Smooth muscle cell (in vitro differentiated cells): ENCODE measurements around the gene CLTA. TPM values are rescaled to one million over a fixed set of nuclear protein-coding genes. Genes with fewer than 3 reads are reported as not detected.
"Not testable (repeated sequence)": the region's sequence is repeated elsewhere in the genome, so short reads cannot be mapped to it uniquely, and the experiment has no call there.

Experiments
- DNase-seq: peaks from one replicate; lab custom pipeline; 2025; ENCODE audit not compliant: unreplicated experiment; lab: John Stamatoyannopoulos, UW
- H2AFZ ChIP-seq: fragments of 200-600 bp; sonication (generic); 2 replicates; pipeline ENCODE4 v1.6.0; 2016; ENCODE audit warnings: antibody characterized with exemption, low read depth, mild to moderate bottlenecking
- H3F3A ChIP-seq: fragments of 200-600 bp; sonication (generic); 2 replicates; pipeline ENCODE4 v1.6.0; 2017; ENCODE audit warnings: antibody characterized with exemption, low read depth
- H3K27ac ChIP-seq: fragments of 200-600 bp; sonication (generic); 2 replicates; pipeline ENCODE4 v1.5.1; 2016; ENCODE audit warnings: low read depth, mild to moderate bottlenecking
- H3K27me3 ChIP-seq: fragments of 200-600 bp; sonication (generic); 2 replicates; pipeline ENCODE4 v1.6.1; 2016; ENCODE audit warnings: low read depth, mild to moderate bottlenecking
- H3K36me3 ChIP-seq: fragments of 200-600 bp; sonication (generic); 2 replicates; pipeline ENCODE4 v1.5.1; 2016; ENCODE audit warnings: low read depth
- H3K4me1 ChIP-seq: fragments of 200-600 bp; sonication (generic); 2 replicates; pipeline ENCODE4 v1.5.1; 2016; ENCODE audit warnings: low read depth
- H3K4me2 ChIP-seq: fragments of 200-600 bp; sonication (generic); 2 replicates; pipeline ENCODE4 v1.6.0; 2016; ENCODE audit warnings: mild to moderate bottlenecking
- H3K4me3 ChIP-seq: fragments of 200-600 bp; sonication (generic); 2 replicates; pipeline ENCODE4 v1.5.1; 2016; ENCODE audit warnings: mild to moderate bottlenecking
- H3K79me2 ChIP-seq: fragments of 200-600 bp; sonication (generic); 2 replicates; pipeline ENCODE4 v1.6.0; 2016; ENCODE audit warnings: low read depth, mild to moderate bottlenecking
- H3K9ac ChIP-seq: fragments of 200-600 bp; sonication (generic); 2 replicates; pipeline ENCODE4 v1.6.0; 2016; ENCODE audit warnings: low read depth
- H3K9me3 ChIP-seq: fragments of 200-600 bp; sonication (generic); replicated peaks from 2 replicates; pipeline ENCODE4 v1.5.1; 2016; ENCODE audit warnings: low read depth
- H4K20me1 ChIP-seq: fragments of 200-600 bp; sonication (generic); 2 replicates; pipeline ENCODE4 v1.6.0; 2016; ENCODE audit warnings: low read depth
- CTCF ChIP-seq: fragments of 200-600 bp; sonication (generic); IDR thresholded peaks from 2 replicates; pipeline ENCODE4 v1.5.1; 2017; ENCODE audit warnings: borderline replicate concordance, mild to moderate bottlenecking, antibody characterized with exemption; ENCODE audit not compliant: insufficient read depth, poor library complexity, severe bottlenecking
- WGBS: methylation state at CpG from one replicate; pipeline ENCODE4 v1.1.7; 2016; ENCODE audit warnings: low lambda C conversion rate; 5-methylcytosine and 5-hydroxymethylcytosine counted together
- polyA plus RNA-seq: library from polyadenylated mRNA; unstranded; fragments of >200 nt; fragmentation: Nextera tagmentation; extraction: Ambion mirVana; gene quantifications from 2 replicates; pipeline ENCODE4 v1.2.1, GENCODE V29; 2016
- total RNA-seq: library from RNA; depleted of rRNA; stranded (reverse); fragments of >200 nt; gene quantifications from 2 replicates; pipeline ENCODE4 v1.2.3, GENCODE V29; 2014

Gene CLTA
- total and polyA plus RNA-seq, 2 experiments from 2014 or later: 206 to 226 TPM

- H3K4me1 ChIP-seq: no peaks in the 10 kb centered on the region
- H3K4me2 ChIP-seq: no peak overlapping the region
- H3K4me3 ChIP-seq: no peak overlapping the region
- no peak overlapping the region for H3K9ac ChIP-seq
- peaks cover 24% of the 10 kb centered on the region for H3K36me3 ChIP-seq
- H4K20me1 ChIP-seq: peaks cover 18% of the 10 kb centered on the region
- TF ChIP-seq CTCF: no peak
- no peak for DNase-seq
- H3K27me3 ChIP-seq: no peaks in the 10 kb centered on the region
- H2AFZ ChIP-seq: no peak overlapping the region
- 90% methylated on average over 3 of the region's 3 CpGs for WGBS
- H3K79me2 ChIP-seq: peaks cover 12% of the 10 kb centered on the region
- H3F3A ChIP-seq: peaks cover 5% of the 10 kb centered on the region
- no peak overlapping the region for H3K27ac ChIP-seq
- H3K9me3 ChIP-seq: no peaks in the 10 kb centered on the region
Measured at GRCh38 chr9:36221667-36222066, 30.9 kb downstream of the CLTA start.

- DNase-seq: no peak
- Histone ChIP-seq H3K36me3 (peaks cover 31% of the 10 kb centered on the region), H3K79me2 (peaks cover 12% of the 10 kb centered on the region)
Measured at GRCh38 chr9:36222449-36222848, 31.7 kb downstream of the CLTA start.

GRCh38 chr9:36237230-36237629 is 46.5 kb downstream of the CLTA start:
- Histone ChIP-seq H3K4me3 (no peak overlapping the region), H3F3A (no peaks in the 10 kb centered on the region), H3K27ac (no peak overlapping the region), H3K36me3 (no peaks in the 10 kb centered on the region), H3K27me3 (no peaks in the 10 kb centered on the region), H3K79me2 (no peaks in the 10 kb centered on the region), H3K4me1 (no peaks in the 10 kb centered on the region), H3K4me2 (no peak overlapping the region), H2AFZ (no peak overlapping the region), H4K20me1 (peaks cover 14% of the 10 kb centered on the region), H3K9me3 (no peaks in the 10 kb centered on the region), H3K9ac (no peak overlapping the region)
- WGBS: 96% methylated on average over 3 of the region's 3 CpGs
- DNase-seq: no peak
- TF ChIP-seq CTCF: no peak

More at GRCh38 chr9:36222449-36222848, 31.7 kb downstream of the CLTA start:
- no peaks in the 10 kb centered on the region for H3K9me3 ChIP-seq
- no peak overlapping the region for H2AFZ ChIP-seq
- TF ChIP-seq CTCF: no peak
- peaks cover 11% of the 10 kb centered on the region for H4K20me1 ChIP-seq
- no peak overlapping the region for H3K27ac ChIP-seq
- H3K4me2 ChIP-seq: no peak overlapping the region
- no peak overlapping the region for H3K9ac ChIP-seq
- H3K27me3 ChIP-seq: no peaks in the 10 kb centered on the region
- no peaks in the 10 kb centered on the region for H3F3A ChIP-seq
- no peak overlapping the region for H3K4me3 ChIP-seq
- 100% methylated on average over 1 of the region's 1 CpG for WGBS
- H3K4me1 ChIP-seq: no peaks in the 10 kb centered on the region

GRCh38 chr9:36239205-36239604 is 48.5 kb downstream of the CLTA start:
- H3K9me3 ChIP-seq, H3K27me3 ChIP-seq, H3F3A ChIP-seq, H3K79me2 ChIP-seq, H2AFZ ChIP-seq, H3K4me2 ChIP-seq, H3K4me3 ChIP-seq, DNase-seq, H3K27ac ChIP-seq, H3K36me3 ChIP-seq, H3K4me1 ChIP-seq, H3K9ac ChIP-seq: not testable (repeated sequence)
- H4K20me1 ChIP-seq: peaks cover 12% of the 10 kb centered on the region
- over 99% methylated on average over 7 of the region's 7 CpGs for WGBS

GRCh38 chr9:36239675-36240074 is 49.0 kb downstream of the CLTA start:
- H3K4me2 ChIP-seq, H3K9ac ChIP-seq, H3K36me3 ChIP-seq, H3F3A ChIP-seq, H3K4me3 ChIP-seq, H3K79me2 ChIP-seq, H2AFZ ChIP-seq, DNase-seq, H3K27me3 ChIP-seq, H3K4me1 ChIP-seq, H3K9me3 ChIP-seq, H3K27ac ChIP-seq: not testable (repeated sequence)
- H4K20me1 ChIP-seq: peaks cover 15% of the 10 kb centered on the region
- 97% methylated on average over 3 of the region's 3 CpGs for WGBS
